DMS53 treated with DMSO at 0.1 percent for 48 hours (cell line): ENCODE measurements around the gene ISG20L2.
A peak's percentile ranks its signal among the peaks of the same experiment; 100 is the strongest.

Experiments used
- DNase-seq: peaks from one replicate; lab custom pipeline; 2025; ENCODE audit not compliant: unreplicated experiment; lab: John Stamatoyannopoulos, UW

Gene ISG20L2

GRCh38 chr1:156707417-156708217 lies 20.9 kb downstream of the ISG20L2 start:
- no peak for DNase-seq

GRCh38 chr1:156706657-156707416 lies 21.7 kb downstream of the ISG20L2 start:
- DNase-seq, result no peak

DNA sequence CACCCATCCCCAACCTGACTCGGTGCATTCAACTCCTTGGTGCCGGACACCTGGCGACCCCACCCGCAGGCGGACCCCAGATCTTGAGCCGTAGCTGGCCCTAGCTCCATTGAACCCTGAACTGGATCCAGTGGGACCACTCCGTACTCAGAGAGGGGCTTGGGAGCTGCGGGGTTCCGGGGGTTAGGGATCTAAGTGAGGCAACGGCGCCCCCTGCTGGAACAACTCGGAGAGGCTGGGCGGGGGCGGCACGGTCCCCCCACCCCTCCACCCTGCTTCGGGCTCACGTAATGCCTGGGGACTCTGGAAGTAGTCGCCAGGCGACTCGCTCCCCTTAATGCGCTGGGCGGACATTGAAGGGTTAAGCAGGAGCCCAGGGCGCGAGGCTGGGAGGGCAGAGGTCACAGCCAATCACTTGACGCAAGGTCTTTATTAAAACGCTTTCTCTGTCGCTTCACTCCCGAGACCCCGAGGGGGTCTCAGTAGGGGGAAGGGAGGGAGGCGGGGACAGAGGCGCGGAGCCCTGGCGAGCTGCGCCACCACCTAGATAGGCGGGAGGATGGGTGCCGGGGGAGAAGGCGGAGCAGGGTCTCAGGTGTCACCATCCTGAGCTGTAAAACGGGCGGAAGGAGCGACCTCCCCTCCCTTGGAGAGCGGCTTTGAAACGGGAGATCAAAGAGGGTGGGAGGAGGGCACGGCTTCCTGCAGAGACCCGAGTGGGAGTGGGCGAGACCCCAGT lies 22.5 kb downstream of the ISG20L2 start:
- peak; percentile 39 for DNase-seq

DNA sequence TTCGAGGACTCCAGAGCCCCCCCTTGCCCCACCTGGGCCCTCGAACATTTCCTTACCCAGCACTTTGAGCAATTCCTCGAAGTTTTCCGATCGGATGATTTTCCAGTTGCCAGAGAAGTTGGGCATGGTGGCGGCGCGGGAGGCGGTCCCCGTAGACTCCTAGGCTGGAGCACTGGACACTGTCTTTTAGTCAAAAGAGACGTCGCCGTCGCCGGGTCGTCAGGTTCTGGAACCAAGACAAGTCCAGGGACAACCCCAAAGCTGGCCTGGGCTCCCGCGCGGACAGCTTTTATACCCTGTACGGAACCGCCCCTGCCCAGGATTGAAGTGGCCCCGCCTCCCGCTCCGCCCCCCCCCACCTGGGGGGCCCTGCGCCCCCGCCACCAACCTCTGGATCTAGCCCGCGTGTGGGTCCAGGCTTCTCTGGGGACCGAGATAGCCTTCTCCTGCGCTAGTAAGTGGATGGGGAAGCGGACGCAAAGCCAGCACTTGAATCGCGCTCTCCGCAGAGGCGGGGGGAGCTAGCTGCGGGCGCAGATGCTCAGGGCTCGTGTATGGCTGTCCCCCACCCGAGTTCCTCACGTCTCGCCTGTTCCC lies 23.1 kb downstream of the ISG20L2 start, which contains the start of gene CRABP2:
TSS of gene CRABP2 (minus strand) at position 263 of the 597 bp plus-strand sequence. CDS start at position 126, 137 bp downstream.
- no peak for DNase-seq

- peak; percentile 44 for DNase-seq
These were observed 23.6 kb downstream of the ISG20L2 start for GRCh38 chr1:156704930-156705320.

DNA sequence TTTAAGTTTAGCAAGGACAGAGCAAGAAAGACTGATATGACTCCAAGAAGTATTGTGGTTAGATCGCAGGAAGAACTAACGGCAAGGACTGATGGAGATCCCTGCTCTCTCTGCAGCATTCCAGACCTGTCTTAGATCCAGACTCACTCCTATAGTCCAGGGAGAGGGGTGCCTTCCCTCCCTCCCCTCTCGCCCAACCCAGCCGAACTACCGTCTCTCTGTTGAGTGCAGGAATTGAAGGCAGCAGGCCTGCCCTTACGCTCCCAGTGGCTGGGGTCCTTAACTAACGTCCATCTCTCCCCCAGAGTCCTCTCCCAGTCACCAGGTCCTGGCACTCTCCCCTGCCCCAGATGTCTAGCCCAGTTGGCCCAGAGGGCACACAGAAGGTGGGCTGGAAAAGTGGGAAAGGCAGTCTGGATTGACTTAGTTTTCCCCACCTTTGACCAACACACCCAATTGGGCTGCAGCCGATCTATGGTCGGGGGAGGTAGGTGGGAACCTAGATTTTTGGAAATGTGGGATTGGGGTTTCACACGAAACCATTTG lies 24.3 kb downstream of the ISG20L2 start:
- DNase-seq, result no peak

- no peak for DNase-seq
These were observed 24.8 kb downstream of the ISG20L2 start for GRCh38 chr1:156703741-156704140.

GRCh38 chr1:156703336-156703735 lies 25.2 kb downstream of the ISG20L2 start:
- no peak for DNase-seq

- no peak for DNase-seq
These were observed 27.6 kb downstream of the ISG20L2 start for GRCh38 chr1:156700736-156701531.

DNA sequence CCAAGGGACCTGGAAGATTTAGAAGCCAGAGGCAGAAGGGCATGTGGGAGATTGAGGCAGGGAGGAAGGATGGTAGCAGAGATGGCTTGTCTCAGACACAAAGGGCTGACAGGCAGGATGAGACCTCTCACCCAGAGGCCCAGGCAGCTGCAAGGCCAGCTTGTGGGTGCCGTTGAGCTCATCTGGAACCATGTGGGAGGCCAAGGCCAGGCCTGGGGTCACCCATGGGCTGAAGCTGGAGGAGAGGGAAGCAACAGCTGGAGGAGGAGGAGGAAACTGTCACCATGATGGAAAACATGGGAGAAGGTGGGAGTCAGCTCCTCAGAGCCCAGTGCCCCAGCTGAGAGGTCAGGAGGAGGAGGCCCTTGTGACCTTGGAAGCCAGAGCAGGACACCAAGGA lies 29.6 kb downstream of the ISG20L2 start:
- no peak for DNase-seq

DNA sequence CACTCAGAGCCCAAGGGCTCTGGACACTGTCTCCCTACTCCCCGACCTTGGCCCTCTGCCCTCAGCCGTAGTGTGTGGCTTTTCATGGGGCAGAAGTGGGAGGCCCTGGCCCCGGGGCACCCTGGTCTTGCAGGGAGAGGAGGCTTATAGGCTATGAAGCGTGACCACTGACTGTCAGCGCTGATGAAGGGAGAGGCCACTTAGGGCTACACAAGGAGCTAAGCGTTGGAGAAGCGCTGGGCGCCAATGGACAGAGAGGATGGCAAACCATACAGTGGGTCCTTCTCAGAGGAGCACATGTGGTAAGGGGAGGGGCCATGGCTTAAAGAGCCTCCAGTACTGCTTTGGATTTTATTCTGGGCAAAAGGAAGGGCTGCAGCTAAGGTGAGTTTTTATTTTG lies 31.1 kb downstream of the ISG20L2 start:
- DNase-seq, result peak; percentile 56

DNA sequence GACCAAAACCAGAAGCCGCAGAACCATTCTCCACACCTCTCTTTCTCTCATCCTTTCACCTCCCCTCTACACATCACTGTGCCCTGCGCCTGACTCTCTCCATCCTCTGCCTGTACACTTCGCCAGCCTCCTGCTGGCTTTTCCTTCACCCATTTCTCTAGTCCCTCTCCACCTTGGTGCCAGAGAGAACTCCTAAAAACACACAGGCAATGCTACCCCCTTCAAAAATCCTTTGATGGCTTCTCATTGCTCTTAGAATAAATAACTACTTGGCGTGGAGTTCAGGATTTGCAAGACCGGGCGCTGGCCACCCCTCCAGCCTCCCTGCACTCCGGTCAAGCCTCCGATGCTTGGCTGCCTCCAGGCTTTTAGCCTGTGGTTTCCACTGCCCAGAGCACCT lies 31.8 kb downstream of the ISG20L2 start:
- no peak for DNase-seq

DNA sequence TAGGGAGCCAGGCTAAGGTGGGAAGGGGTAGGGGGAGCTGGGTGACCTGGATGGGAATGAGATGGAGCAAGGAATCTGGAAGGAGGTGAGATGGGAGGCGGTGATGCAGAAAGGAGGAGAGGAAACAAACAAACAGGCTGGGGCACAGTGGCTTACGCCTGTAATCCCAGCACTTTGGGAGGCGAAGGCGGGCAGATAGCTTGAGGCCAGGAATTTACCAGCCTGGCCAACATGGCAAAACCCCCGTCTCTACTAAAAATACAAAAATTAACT lies 33.9 kb downstream of the ISG20L2 start:
- DNase-seq, result no peak

- DNase-seq, result no peak
These were observed 34.5 kb downstream of the ISG20L2 start for GRCh38 chr1:156693848-156694689.

DNA sequence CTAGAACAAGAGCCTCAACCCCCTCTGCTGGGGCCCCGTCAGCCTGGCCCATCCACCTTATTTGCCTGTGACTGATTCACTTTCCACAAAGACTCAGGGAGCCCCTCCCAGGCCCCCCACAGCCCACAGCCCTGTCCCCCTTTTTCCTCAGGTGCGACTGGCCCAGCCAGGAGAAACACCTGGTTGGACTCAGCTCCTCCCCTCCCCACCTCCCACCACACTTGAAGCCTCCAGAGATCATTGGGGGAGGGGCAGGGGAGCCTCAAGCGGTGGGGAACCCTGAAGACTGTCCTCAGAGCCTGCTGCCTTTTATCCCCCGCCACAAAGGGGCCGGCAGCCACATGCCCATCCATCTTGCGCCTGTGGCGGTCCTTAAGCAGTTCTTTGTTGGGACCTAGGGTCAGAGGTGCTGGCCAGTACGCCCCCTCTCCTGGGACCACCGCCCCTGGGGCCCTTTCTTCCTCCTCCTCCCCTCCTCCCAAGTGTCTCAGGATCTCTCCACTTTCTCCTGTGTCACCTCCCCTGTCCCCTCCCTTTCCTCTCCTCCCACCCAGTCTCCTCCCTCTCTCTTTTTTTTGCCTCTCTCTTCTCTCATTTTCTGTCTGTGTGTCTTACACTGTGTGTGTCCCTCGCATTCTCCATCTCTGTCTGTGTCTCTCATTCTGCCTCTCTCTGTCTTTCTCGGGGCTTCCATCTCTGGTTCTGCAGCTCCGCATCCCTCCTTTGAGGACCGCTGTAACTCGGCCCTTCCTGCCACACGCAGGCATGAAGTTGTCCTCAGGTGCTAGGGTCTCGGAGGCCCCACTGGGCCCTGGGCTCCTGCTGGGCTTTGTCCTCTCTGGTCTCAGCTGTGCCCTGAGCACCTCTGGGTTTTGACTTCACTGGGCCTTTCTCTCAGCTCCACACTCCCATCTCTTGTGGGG lies 35.4 kb downstream of the ISG20L2 start:
- DNase-seq, result peak; percentile 47

DNA sequence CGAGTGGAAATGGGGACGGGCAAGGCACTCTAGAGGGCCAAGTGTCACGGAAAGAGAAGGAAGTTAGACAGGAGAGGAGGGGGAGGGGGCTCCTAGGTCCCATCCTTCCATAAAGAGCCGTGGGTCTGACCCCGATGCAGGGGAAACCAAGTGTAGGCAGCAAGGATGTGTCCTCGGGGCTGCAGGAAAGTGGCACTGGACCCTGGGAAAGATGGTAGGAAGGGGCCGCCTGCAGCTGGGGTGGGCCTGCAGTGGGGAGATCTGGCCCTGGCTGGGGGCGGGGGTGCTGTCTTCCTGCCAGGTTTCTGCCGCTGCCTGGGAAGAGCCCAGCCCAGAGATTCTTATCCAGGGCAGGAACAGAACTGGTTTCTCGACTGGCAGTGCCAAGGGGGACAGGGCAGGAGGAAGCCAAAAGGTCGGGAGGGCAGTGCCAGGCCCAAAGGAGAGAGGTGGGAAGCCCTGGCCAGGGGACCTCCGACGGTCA lies 36.1 kb downstream of the ISG20L2 start:
- DNase-seq, result no peak

DNA sequence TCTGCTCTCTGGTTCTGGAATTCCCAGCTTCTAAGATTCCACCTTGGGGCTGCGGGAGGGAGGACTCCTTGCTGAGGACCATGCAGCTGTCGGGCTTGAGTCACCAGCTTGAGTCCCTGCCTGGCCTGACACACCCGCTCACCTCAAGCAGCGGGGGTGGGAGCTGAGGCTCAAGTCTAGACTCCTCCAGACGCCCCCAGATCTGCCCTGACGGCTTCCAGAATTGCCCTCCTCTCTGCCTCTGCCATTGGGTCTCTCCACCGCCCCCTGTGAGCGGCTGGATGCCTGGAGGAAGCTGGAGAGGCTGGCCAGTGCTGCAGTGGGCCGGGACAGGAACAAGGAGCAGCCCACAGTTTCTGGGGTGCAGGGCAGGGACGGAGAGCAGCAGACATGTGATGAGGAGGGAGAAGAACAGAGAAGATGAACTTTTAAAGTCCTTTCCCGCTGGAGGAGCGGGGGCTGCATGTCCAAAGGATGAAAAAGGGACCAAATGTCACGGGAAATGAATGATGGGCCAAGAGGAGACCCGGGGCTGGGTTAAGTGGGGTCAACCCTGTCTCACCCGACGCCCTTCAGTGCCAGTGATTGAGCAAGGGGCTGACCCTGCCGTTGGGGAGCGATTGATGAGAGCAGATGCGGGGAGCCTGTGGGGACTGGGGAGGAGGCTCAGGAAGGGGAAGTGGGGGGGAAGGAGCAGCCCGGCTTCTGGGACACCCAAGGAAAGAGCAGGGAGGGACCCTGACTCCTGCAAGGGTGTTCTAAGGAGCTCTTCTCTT lies 36.7 kb downstream of the ISG20L2 start:
- DNase-seq, result no peak
